HepG2 (cell line): ENCODE results near the gene ARL8B. TPM values are rescaled to one million over a fixed set of nuclear protein-coding genes. Genes with fewer than 3 reads are reported as not detected.

Experiments used
- ATAC-seq: fragments of 200-7000 bp; cut with Tn5 transposase; 3 replicates; pipeline ENCODE4 v1.9.1; 2020; ENCODE audit warnings: mild to moderate bottlenecking, moderate library complexity
- BruUV-seq: library from RNA; stranded (reverse); fragments of 400-500 nt; replicated peaks from 2 replicates; lab custom pipeline; 2021; lab: Mats Ljungman, UMichigan
- CTCF ChIA-PET: fragments of 300-600 bp; formaldehyde crosslinking; extraction: SDS; loops from one replicate; lab custom pipeline; 2021; ENCODE audit warnings: low total read pairs, inconsistent platforms, low intra/inter-chr PET ratio; lab: Yijun Ruan, JAX
- POLR2A ChIA-PET: fragments of 350-600 bp; sonication (Branson Sonifier 250); formaldehyde crosslinking; loops from one replicate; lab custom pipeline; 2020; ENCODE audit warnings: antibody characterized with exemption, inconsistent platforms; lab: Yijun Ruan, JAX
- DNase-seq: peaks from one replicate; pipeline ENCODE4 v3.0.0-alpha.2; 2015; ENCODE audit warnings: low spot score
- FAIRE-seq: peaks from 3 replicates; lab custom pipeline; 2011; peaks lifted over from hg19 to GRCh38; lab: Jason Lieb, UNC
- H2AFZ ChIP-seq: one replicate; pipeline ENCODE4 v1.6.1; 2011; ENCODE audit warnings: low read length, inconsistent platforms
- H3K27ac ChIP-seq: fragments of 300-600 bp; 3 replicates; pipeline ENCODE4 v1.8.0; 2011; ENCODE audit warnings: mixed run types, mild to moderate bottlenecking, mixed read lengths, low read length, inconsistent platforms; ENCODE audit not compliant: insufficient read depth; ENCODE audit errors: extremely low read length
- H3K27me3 ChIP-seq, 2 experiments: fragments of 200-600 bp in 1 of 2; 2 replicates in 1 of 2; 3 replicates in 1 of 2; pipeline versions ENCODE4 v1.6.0 to v1.8.0; 2011; ENCODE audit warnings: low read length in 2 of 2, mild to moderate bottlenecking in 2 of 2, moderate library complexity in 2 of 2, inconsistent platforms in 1 of 2; ENCODE audit not compliant: insufficient read depth in 2 of 2, control insufficient read depth in 1 of 2
- H3K36me3 ChIP-seq, 2 experiments: fragments of 200-600 bp in 1 of 2; replicated peaks in 1 of 2; 2 replicates in 1 of 2; 3 replicates in 1 of 2; pipeline versions ENCODE4 v1.5.1 to v1.8.0; 2011; ENCODE audit warnings: low read length in 2 of 2, inconsistent platforms in 1 of 2; ENCODE audit not compliant: insufficient read depth in 2 of 2, control insufficient read depth in 1 of 2
- H3K4me1 ChIP-seq: 2 replicates; pipeline ENCODE4 v1.5.1; 2012; ENCODE audit warnings: low read length, inconsistent platforms; ENCODE audit not compliant: insufficient read depth
- H3K4me2 ChIP-seq: 2 replicates; pipeline ENCODE4 v1.6.0; 2011; ENCODE audit warnings: low read depth, low read length, inconsistent platforms
- H3K4me3 ChIP-seq, 3 experiments: fragments of 200-600 bp in 1 of 3; sonication (generic), shearing (Covaris generic) in 1 of 3; replicated peaks in 1 of 3; 2 replicates each; pipeline ENCODE4 v1.5.1; 2011 to 2016; ENCODE audit warnings: low read length in 3 of 3, inconsistent platforms in 2 of 3, low read depth in 2 of 3, mild to moderate bottlenecking in 2 of 3, control low read depth in 1 of 3, mixed read lengths in 1 of 3; ENCODE audit not compliant: insufficient read depth in 1 of 3
- H3K79me2 ChIP-seq: one replicate; pipeline ENCODE4 v1.6.1; 2011; ENCODE audit warnings: low read length, inconsistent platforms; ENCODE audit not compliant: insufficient read depth
- H3K9ac ChIP-seq: 2 replicates; pipeline ENCODE4 v1.6.0; 2011; ENCODE audit warnings: mild to moderate bottlenecking, low read depth, low read length, inconsistent platforms; ENCODE audit not compliant: insufficient read depth
- H3K9me3 ChIP-seq: 2 replicates; pipeline ENCODE4 v1.5.1; 2012; ENCODE audit warnings: mild to moderate bottlenecking, low read length
- H4K20me1 ChIP-seq: 2 replicates; pipeline ENCODE4 v1.6.0; 2011; ENCODE audit warnings: inconsistent platforms, mild to moderate bottlenecking, low read length, moderate library complexity; ENCODE audit not compliant: insufficient read depth
- ELK4 ChIP-seq: sonication (generic); formaldehyde crosslinking; IDR thresholded peaks from 2 replicates; pipeline ENCODE4 v1.9.0; 2021; ENCODE audit warnings: missing genetic modification reagents, borderline replicate concordance
- JDP2 ChIP-seq: sonication (generic); formaldehyde crosslinking; IDR thresholded peaks from 2 replicates; pipeline ENCODE4 v1.8.1; 2022; ENCODE audit warnings: missing genetic modification reagents, borderline replicate concordance
- RBFOX2 ChIP-seq: fragments of 200-400 bp; formaldehyde crosslinking; IDR thresholded peaks from 2 replicates; pipeline ENCODE4 v1.6.1; 2017; ENCODE audit warnings: low read depth, mild to moderate bottlenecking, low read length
- SNAI1 ChIP-seq: sonication (generic); formaldehyde crosslinking; IDR thresholded peaks from 2 replicates; pipeline ENCODE4 v1.5.0; 2020; ENCODE audit warnings: mild to moderate bottlenecking, missing genetic modification reagents, borderline replicate concordance
- TBX2 ChIP-seq: sonication (generic); formaldehyde crosslinking; IDR thresholded peaks from 2 replicates; pipeline ENCODE4 v1.5.0; 2020; ENCODE audit warnings: missing genetic modification reagents, mild to moderate bottlenecking, borderline replicate concordance
- ZFP62 ChIP-seq: sonication (generic); formaldehyde crosslinking; IDR thresholded peaks from 2 replicates; pipeline ENCODE4 v1.4.0; 2020; ENCODE audit warnings: missing genetic modification reagents
- ZNF569 ChIP-seq: sonication (generic); formaldehyde crosslinking; IDR thresholded peaks from 2 replicates; pipeline ENCODE4 v1.5.0; 2020; ENCODE audit warnings: mild to moderate bottlenecking, missing genetic modification reagents, moderate library complexity, borderline replicate concordance
- ZNF709 ChIP-seq: sonication (generic); formaldehyde crosslinking; IDR thresholded peaks from 2 replicates; pipeline ENCODE4 v1.5.0; 2020; ENCODE audit warnings: mild to moderate bottlenecking, missing genetic modification reagents
- WGBS: methylation state at CpG from one replicate; pipeline ENCODE4 v1.1.6; 2017; ENCODE audit warnings: low lambda C conversion rate; 5-methylcytosine and 5-hydroxymethylcytosine counted together
- in situ Hi-C: cut with HindIII; loops from 2 replicates; pipeline ENCODE4 v1.10.0; 2017; ENCODE audit warnings: low pct_unique_long_range_greater_than_20kb; ENCODE audit not compliant: extremely low pct_ligation_motif_present
- intact Hi-C: fragments of 100-400 bp; cut with micrococcal nuclease; formaldehyde crosslinking; loops from one replicate; pipeline ENCODE4 v1.10.0; 2022; ENCODE audit not compliant: unreplicated experiment
- polyA plus RNA-seq, 8 experiments: library from polyadenylated mRNA; depleted of rRNA in 3 of 8; stranded (reverse) in 7 of 8; unstranded in 1 of 8; fragments of >200 nt; fragmentation: Illumina TruSeq in 4 of 8; extraction: Trizol in 4 of 8; gene quantifications; 2 replicates each; pipeline versions ENCODE4 v1.2.1 to v1.2.3, GENCODE V29; 2011 to 2016; ENCODE audit warnings: low read depth in 4 of 8, missing spikeins in 1 of 8, mixed read lengths in 1 of 8; ENCODE audit not compliant: insufficient read depth in 1 of 8
- total RNA-seq, 5 experiments: library from RNA; depleted of rRNA; stranded (reverse); fragments of >200 nt; fragmentation: Illumina TruSeq; extraction: Trizol; gene quantifications; 2 replicates each; pipeline ENCODE4 v1.2.3, GENCODE V29; 2016; ENCODE audit warnings: low read depth in 1 of 5
- TF ChIP-seq, protein P1 (sequence below): IDR thresholded peaks from 2 replicates; pipeline ENCODE4 v1.6.1; 2016; ENCODE audit warnings: mild to moderate bottlenecking, missing biosample characterization, missing genetic modification reagents
- TF ChIP-seq, protein P2 (sequence below): sonication (generic); formaldehyde crosslinking; conservative IDR thresholded peaks from 2 replicates; pipeline ENCODE4 v1.8.0; 2022; ENCODE audit warnings: missing genetic modification reagents
- TF ChIP-seq, protein P3 (sequence below): sonication (generic); formaldehyde crosslinking; IDR thresholded peaks from 2 replicates; pipeline ENCODE4 v1.5.0; 2020; ENCODE audit warnings: missing genetic modification reagents

Gene ARL8B
- total and polyA plus RNA-seq, 2 of the 13 experiments (the other 11 are each of a cell fraction or from before 2014, with no cell fraction given) = 23.5 to 30.4 TPM

DNA sequence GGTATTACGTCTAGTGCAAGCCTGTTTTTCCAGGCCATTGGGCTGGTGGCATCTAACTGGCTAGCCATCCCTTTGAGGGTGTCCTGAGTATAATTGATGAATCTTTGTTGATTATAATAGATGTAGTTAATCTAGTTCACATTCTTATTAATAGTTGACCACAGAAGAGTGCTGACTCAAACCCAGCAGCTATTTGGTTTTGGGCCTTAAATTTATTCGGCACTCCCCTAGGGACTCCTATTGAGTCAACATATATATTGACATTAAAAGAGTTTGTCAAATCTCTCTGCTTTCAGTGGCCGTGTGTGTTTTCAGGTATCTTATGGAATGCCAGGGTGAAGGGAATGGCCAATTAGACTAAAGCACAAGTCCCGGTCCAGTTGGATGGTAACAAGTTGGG, 19.7 kb downstream of the ARL8B start:
- ATAC-seq = no peak
- Histone ChIP-seq H3K4me2 (no peak overlapping the region), H3K27ac (no peak overlapping the region), H3K27me3 (no peaks in the 10 kb centered on the region), H3K9me3 (no peaks in the 10 kb centered on the region), H3K4me1 (peaks cover 32% of the 10 kb centered on the region), H3K9ac (no peak overlapping the region)
- in situ Hi-C loops = no loop called here
- no TSS peak for BruUV-seq
- TF ChIP-seq ELK4 (CRISPR knock-in tag) (no peak), RBFOX2 (no peak), JDP2 (CRISPR knock-in tag) (no peak), ZNF709 (CRISPR knock-in tag) (no peak), ZNF569 (CRISPR knock-in tag) (no peak), TBX2 (no peak), ZFP62 (CRISPR knock-in tag) (no peak), SNAI1 (CRISPR knock-in tag) (no peak)
- TF ChIP-seq, protein P1, sequence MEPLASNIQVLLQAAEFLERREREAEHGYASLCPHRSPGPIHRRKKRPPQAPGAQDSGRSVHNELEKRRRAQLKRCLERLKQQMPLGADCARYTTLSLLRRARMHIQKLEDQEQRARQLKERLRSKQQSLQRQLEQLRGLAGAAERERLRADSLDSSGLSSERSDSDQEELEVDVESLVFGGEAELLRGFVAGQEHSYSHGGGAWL (CRISPR knock-in tag) = no peak
- TF ChIP-seq, protein P2, sequence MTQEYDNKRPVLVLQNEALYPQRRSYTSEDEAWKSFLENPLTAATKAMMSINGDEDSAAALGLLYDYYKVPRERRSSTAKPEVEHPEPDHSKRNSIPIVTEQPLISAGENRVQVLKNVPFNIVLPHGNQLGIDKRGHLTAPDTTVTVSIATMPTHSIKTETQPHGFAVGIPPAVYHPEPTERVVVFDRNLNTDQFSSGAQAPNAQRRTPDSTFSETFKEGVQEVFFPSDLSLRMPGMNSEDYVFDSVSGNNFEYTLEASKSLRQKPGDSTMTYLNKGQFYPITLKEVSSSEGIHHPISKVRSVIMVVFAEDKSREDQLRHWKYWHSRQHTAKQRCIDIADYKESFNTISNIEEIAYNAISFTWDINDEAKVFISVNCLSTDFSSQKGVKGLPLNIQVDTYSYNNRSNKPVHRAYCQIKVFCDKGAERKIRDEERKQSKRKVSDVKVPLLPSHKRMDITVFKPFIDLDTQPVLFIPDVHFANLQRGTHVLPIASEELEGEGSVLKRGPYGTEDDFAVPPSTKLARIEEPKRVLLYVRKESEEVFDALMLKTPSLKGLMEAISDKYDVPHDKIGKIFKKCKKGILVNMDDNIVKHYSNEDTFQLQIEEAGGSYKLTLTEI (CRISPR knock-in tag) = no peak
- TF ChIP-seq, protein P3, sequence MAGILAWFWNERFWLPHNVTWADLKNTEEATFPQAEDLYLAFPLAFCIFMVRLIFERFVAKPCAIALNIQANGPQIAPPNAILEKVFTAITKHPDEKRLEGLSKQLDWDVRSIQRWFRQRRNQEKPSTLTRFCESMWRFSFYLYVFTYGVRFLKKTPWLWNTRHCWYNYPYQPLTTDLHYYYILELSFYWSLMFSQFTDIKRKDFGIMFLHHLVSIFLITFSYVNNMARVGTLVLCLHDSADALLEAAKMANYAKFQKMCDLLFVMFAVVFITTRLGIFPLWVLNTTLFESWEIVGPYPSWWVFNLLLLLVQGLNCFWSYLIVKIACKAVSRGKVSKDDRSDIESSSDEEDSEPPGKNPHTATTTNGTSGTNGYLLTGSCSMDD (CRISPR knock-in tag) = no peak
- TF ChIP-seq, all 625 proteins: peak for 0
- intact Hi-C loops = no loop called here
- DNase-seq (no peak), FAIRE-seq (no peak)
- POLR2A ChIA-PET = no interaction called here
- CTCF ChIA-PET = no interaction called here
- Histone ChIP-seq H3K79me2 (peaks cover 92% of the 10 kb centered on the region), H3K36me3 (0 out of 5 replicates have a peak, but pooled peaks cover 0 to 8% of the 10 kb centered on the region in 2 experiments), H2AFZ (no peak overlapping the region), H3K4me3 (no peak overlapping the region), H4K20me1 (peaks cover 14% of the 10 kb centered on the region; the same call in 1 of the 2 replicates)
- 93% methylated on average over 4 of the region's 4 CpGs for WGBS
